HG03460 (cell line): ENCODE data around the gene MDK.

Source experiments
- ATAC-seq: cut with Tn5 transposase; IDR thresholded peaks from one replicate; pipeline ENCODE4 v1.9.1; 2021; ENCODE audit not compliant: unreplicated experiment

Gene MDK

GRCh38 chr11:46381048-46381818 is at the start of gene MDK:
MDK (plus strand) TSS chr11:46381669; CDS start chr11:46382058, 389 bp downstream.
- ATAC-seq: no peak

GRCh38 chr11:46332093-46332567 is 49.3 kb upstream of the MDK start:
- no peak for ATAC-seq

GRCh38 chr11:46332568-46333393 is 48.7 kb upstream of the MDK start:
- no peak for ATAC-seq

GRCh38 chr11:46333394-46333947 is 48.0 kb upstream of the MDK start:
- no peak for ATAC-seq

GRCh38 chr11:46334211-46334610 is 47.3 kb upstream of the MDK start:
- no peak for ATAC-seq

GRCh38 chr11:46335271-46335670 is 46.2 kb upstream of the MDK start:
- no peak for ATAC-seq

- no peak for ATAC-seq
Observed at GRCh38 chr11:46335890-46336562, 45.4 kb upstream of the MDK start.

GRCh38 chr11:46336563-46337180 is 44.8 kb upstream of the MDK start:
- no peak for ATAC-seq

- no peak for ATAC-seq
Observed at GRCh38 chr11:46337626-46338345, 43.7 kb upstream of the MDK start.

GRCh38 chr11:46338636-46338987 is 42.9 kb upstream of the MDK start:
- ATAC-seq: no peak

- ATAC-seq: no peak
Observed at GRCh38 chr11:46338988-46339666, 42.3 kb upstream of the MDK start.

GRCh38 chr11:46339816-46340215 is 41.7 kb upstream of the MDK start:
- no peak for ATAC-seq

- ATAC-seq: no peak
Observed at GRCh38 chr11:46341454-46341853, 40.0 kb upstream of the MDK start.

GRCh38 chr11:46342239-46342638 is 39.2 kb upstream of the MDK start:
- ATAC-seq: no peak

- no peak for ATAC-seq
Observed at GRCh38 chr11:46343520-46343919, 37.9 kb upstream of the MDK start.

GRCh38 chr11:46345131-46345597 is 36.3 kb upstream of the MDK start:
- ATAC-seq: no peak

GRCh38 chr11:46345881-46346484 is 35.5 kb upstream of the MDK start:
- ATAC-seq: no peak

- peak; percentile 54 for ATAC-seq
Observed at GRCh38 chr11:46346886-46347636, 34.4 kb upstream of the MDK start, which contains the start of gene DGKZ. DGKZ (plus strand) TSS chr11:46347463; CDS start chr11:46347660, 197 bp downstream.
